ENCODE measurements around the gene LMNTD2.
"Not testable (repeated sequence)": the region's sequence is repeated elsewhere in the genome, so short reads cannot be mapped to it uniquely, and the experiment has no call there.

The LMNTD2 gene

GRCh38 chr11:533586-534395 is 26.7 kb downstream of the LMNTD2 start:
- DNase-seq (ENCODE audit: low spot score) = no peak

- no peak for DNase-seq (ENCODE audit: low spot score)
Measured at GRCh38 chr11:532986-533585, 27.5 kb downstream of the LMNTD2 start.

GRCh38 chr11:532527-532985 is 28.0 kb downstream of the LMNTD2 start:
- DNase-seq (ENCODE audit: low spot score) = no peak

- no peak for DNase-seq (ENCODE audit: low spot score)
Measured at GRCh38 chr11:531919-532526, 28.5 kb downstream of the LMNTD2 start.

GRCh38 chr11:530960-531831 is 29.3 kb downstream of the LMNTD2 start:
- no peak for DNase-seq (ENCODE audit: low spot score)

GRCh38 chr11:529728-530411 is 30.7 kb downstream of the LMNTD2 start:
- no peak for DNase-seq (ENCODE audit: low spot score)

GRCh38 chr11:528815-529727 is 31.5 kb downstream of the LMNTD2 start:
- no peak for DNase-seq (ENCODE audit: low spot score)

- DNase-seq (ENCODE audit: low spot score) = no peak
Measured at GRCh38 chr11:528166-528814, 32.2 kb downstream of the LMNTD2 start.

GRCh38 chr11:526192-526591 is 34.3 kb downstream of the LMNTD2 start:
- no peak for DNase-seq (ENCODE audit: low spot score)

- no peak for DNase-seq (ENCODE audit: low spot score)
Measured at GRCh38 chr11:521177-521688, 39.3 kb downstream of the LMNTD2 start.

- DNase-seq (ENCODE audit: low spot score) = no peak
Measured at GRCh38 chr11:520428-521176, 39.9 kb downstream of the LMNTD2 start.

GRCh38 chr11:518463-519202 is 41.9 kb downstream of the LMNTD2 start:
- peak; percentile 89 for DNase-seq (ENCODE audit: low spot score)

- not testable (repeated sequence) for DNase-seq (ENCODE audit: low spot score)
Measured at GRCh38 chr11:516918-517685, 43.4 kb downstream of the LMNTD2 start.

- DNase-seq (ENCODE audit: low spot score) = no peak
Measured at GRCh38 chr11:516400-516799, 44.1 kb downstream of the LMNTD2 start.

GRCh38 chr11:515131-515530 is 45.4 kb downstream of the LMNTD2 start:
- no peak for DNase-seq (ENCODE audit: low spot score)

- DNase-seq (ENCODE audit: low spot score) = no peak
Measured at GRCh38 chr11:514606-515005, 45.9 kb downstream of the LMNTD2 start.

- DNase-seq (ENCODE audit: low spot score) = no peak
Measured at GRCh38 chr11:512761-513595, 47.6 kb downstream of the LMNTD2 start.

Data from activated CD4-positive, alpha-beta T cell treated with anti-CD3 and anti-CD28 coated beads, Interleukin-2, Interleukin-4, amounts not matched to agents 100 ng/mL and 50 ng/mL, durations not matched to agents 16 hours and 8 hours (primary cell).